ENCODE data around the gene TRPV2.

Gene TRPV2

GRCh38 chr17:16478649-16479048 is 63.3 kb downstream of the TRPV2 start:
- no peak for DNase-seq

DNA sequence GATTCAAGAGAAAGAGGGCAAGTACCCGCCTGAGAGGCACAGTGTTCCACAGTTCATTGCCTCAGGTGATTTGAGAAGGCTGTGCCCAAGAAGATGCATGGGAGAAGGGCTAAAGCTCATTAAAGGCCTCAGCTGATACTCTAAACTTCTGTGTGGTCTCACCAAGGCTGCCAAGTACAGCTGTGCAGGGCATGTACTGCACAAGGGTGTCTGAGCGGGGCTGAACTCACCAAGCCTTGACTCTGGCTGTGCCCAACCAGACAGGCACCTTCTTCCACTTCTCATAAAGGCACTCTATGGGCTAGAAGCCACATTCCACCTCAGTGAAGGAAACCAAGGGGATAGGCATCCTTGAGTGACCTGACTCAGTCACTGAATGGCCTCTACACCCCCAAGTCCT is 63.9 kb downstream of the TRPV2 start:
- no peak for DNase-seq

GRCh38 chr17:16480995-16481394 is 65.6 kb downstream of the TRPV2 start:
- DNase-seq = no peak

DNA sequence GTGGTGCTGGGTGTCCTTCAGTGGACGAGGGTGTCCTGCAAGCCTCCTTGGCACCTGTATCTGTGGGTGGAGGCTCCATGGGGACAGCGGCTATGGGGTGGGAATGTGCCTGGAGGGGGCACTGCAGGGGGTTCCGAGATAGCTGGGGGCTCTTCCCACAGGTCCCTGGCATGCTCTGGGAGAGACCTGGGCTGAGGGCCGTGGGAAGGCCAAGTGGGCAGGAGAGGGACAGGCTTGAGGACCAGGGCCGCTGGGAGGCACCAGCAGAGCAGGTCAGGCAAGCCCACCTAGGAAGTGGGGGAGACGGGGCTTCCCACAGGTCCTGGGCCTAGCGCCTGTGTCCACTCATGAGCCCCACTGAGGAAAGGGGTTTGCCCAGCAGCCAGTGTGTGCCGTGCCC is 66.9 kb downstream of the TRPV2 start:
- no peak for DNase-seq

GRCh38 chr17:16483021-16483645 is 67.8 kb downstream of the TRPV2 start:
- no peak for DNase-seq

DNA sequence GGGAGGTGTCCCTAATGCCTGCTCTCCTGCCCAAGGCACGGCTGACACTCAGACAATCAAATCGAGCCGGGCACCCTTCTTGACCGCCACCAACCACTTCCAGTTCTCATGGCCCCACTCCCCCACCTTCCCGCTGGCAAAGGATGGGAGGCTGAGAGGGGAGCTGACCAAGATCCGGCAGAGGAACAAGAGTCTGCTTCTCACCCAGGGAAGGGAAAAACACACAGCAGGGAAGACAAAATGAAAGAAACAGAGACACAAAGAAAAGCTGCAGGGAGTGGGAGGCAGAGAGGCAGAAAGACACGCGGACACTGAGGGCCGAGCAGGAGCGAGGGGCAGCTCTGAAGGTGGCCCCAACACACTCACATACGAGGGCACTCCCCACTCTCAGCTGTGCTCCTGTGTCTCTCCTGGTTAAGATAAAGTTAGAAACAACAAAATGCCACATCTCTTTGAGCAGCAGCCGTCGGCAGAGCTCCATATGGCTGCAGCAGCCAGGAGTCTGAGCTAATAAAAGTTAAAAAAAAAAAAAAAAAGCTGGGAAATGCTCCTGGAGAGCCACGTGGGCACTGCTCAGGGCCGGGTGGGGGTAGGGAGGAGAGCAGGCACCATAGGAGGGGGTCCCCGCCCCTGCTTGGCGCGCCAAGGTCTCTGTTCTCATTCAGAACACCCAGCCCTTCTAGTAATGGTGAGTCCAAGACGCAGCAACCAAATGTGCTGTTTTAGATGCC is 69.2 kb downstream of the TRPV2 start:
- DNase-seq = no peak
